GM23338 (cell line): ENCODE measurements around the gene RNF213. TPM values are rescaled to one million over a fixed set of nuclear protein-coding genes. Genes with fewer than 3 reads are reported as not detected.

Experiments
- ATAC-seq: fragments of 200-7000 bp; cut with Tn5 transposase; 3 replicates; pipeline ENCODE4 v1.9.1; 2020
- DNase-seq: peaks from one replicate; pipeline ENCODE4 v3.0.0-alpha.2; 2015; ENCODE audit warnings: low spot score
- H2AFZ ChIP-seq: fragments of 200-600 bp; sonication (generic); 2 replicates; pipeline ENCODE4 v1.8.0; 2016; ENCODE audit warnings: antibody characterized with exemption, mild to moderate bottlenecking, moderate library complexity
- H3F3A ChIP-seq: fragments of 200-600 bp; sonication (generic); replicated peaks from 2 replicates; pipeline ENCODE4 v1.8.0; 2017; ENCODE audit warnings: antibody characterized with exemption, mixed run types, low read depth
- H3K27ac ChIP-seq: fragments of 200-600 bp; sonication (generic); 2 replicates; pipeline ENCODE4 v1.6.1; 2016; ENCODE audit warnings: low read depth
- H3K27me3 ChIP-seq: fragments of 200-600 bp; sonication (generic); 2 replicates; pipeline ENCODE4 v1.8.0; 2016; ENCODE audit warnings: mild to moderate bottlenecking, mixed run types, moderate library complexity; ENCODE audit not compliant: insufficient read depth
- H3K36me3 ChIP-seq: fragments of 200-600 bp; sonication (generic); 2 replicates; pipeline ENCODE4 v1.8.0; 2016; ENCODE audit warnings: mild to moderate bottlenecking; ENCODE audit not compliant: insufficient read depth
- H3K4me1 ChIP-seq: fragments of 200-600 bp; sonication (generic); 2 replicates; pipeline ENCODE4 v1.8.0; 2016; ENCODE audit warnings: mild to moderate bottlenecking, moderate library complexity; ENCODE audit not compliant: insufficient read depth
- H3K4me2 ChIP-seq: fragments of 200-600 bp; sonication (generic); 2 replicates; pipeline ENCODE4 v1.7.1; 2017; ENCODE audit warnings: mixed run types
- H3K4me3 ChIP-seq: fragments of 200-600 bp; sonication (generic); 2 replicates; pipeline ENCODE4 v1.6.1; 2016; ENCODE audit warnings: mixed run types
- H3K79me2 ChIP-seq: fragments of 200-600 bp; sonication (generic); replicated peaks from 2 replicates; pipeline ENCODE4 v1.8.0; 2017; ENCODE audit warnings: mild to moderate bottlenecking; ENCODE audit not compliant: insufficient read depth
- H3K9me2 ChIP-seq: fragments of 200-600 bp; sonication (generic); 2 replicates; pipeline ENCODE4 v1.8.0; 2017; ENCODE audit not compliant: insufficient read depth
- H4K20me1 ChIP-seq: fragments of 200-600 bp; sonication (generic); replicated peaks from 2 replicates; pipeline ENCODE4 v1.8.0; 2017; ENCODE audit warnings: mild to moderate bottlenecking; ENCODE audit not compliant: insufficient read depth
- H3K27ac Mint-ChIP-seq: 2 replicates; pipeline ENCODE4 v1.8.0; 2020; ENCODE audit warnings: inconsistent platforms, mild to moderate bottlenecking, moderate library complexity, mixed read lengths
- H3K27me3 Mint-ChIP-seq: 3 replicates; pipeline ENCODE4 v1.8.0; 2022; ENCODE audit warnings: low read depth, mild to moderate bottlenecking, moderate library complexity, mixed read lengths, inconsistent platforms; ENCODE audit not compliant: insufficient read depth, poor library complexity
- H3K36me3 Mint-ChIP-seq: 3 replicates; pipeline ENCODE4 v1.8.0; 2021; ENCODE audit warnings: low read depth, mild to moderate bottlenecking, inconsistent platforms, moderate library complexity, mixed read lengths
- H3K4me1 Mint-ChIP-seq: 3 replicates; pipeline ENCODE4 v1.8.0; 2020; ENCODE audit warnings: mild to moderate bottlenecking, inconsistent platforms, mixed read lengths
- H3K4me3 Mint-ChIP-seq: 3 replicates; pipeline ENCODE4 v1.8.0; 2021; ENCODE audit warnings: moderate library complexity, mild to moderate bottlenecking, inconsistent platforms, mixed read lengths
- H3K9me3 Mint-ChIP-seq: 3 replicates; pipeline ENCODE4 v1.8.0; 2020; ENCODE audit warnings: moderate library complexity, mild to moderate bottlenecking, inconsistent platforms, mixed read lengths
- CTCF ChIP-seq, 2 experiments: fragments of 200-600 bp in 1 of 2; sonication (generic) in 1 of 2; conservative IDR thresholded peaks; 2 replicates each; pipeline versions ENCODE4 v1.5.1 to v1.6.1; 2016 to 2017; ENCODE audit warnings: antibody characterized with exemption in 2 of 2, low read depth in 2 of 2, mild to moderate bottlenecking in 2 of 2, moderate library complexity in 1 of 2
- ETS1 ChIP-seq: IDR thresholded peaks from 2 replicates; pipeline ENCODE4 v1.6.1; 2016; ENCODE audit warnings: antibody characterized with exemption
- EZH2phosphoT487 ChIP-seq: fragments of 200-600 bp; sonication (generic); IDR thresholded peaks from one replicate; pipeline ENCODE4 v1.8.1; 2018; ENCODE audit warnings: antibody characterized with exemption; ENCODE audit not compliant: unreplicated experiment
- NANOG ChIP-seq: IDR thresholded peaks from 2 replicates; pipeline ENCODE4 v1.6.1; 2016; ENCODE audit warnings: antibody characterized with exemption, borderline replicate concordance
- POLR2AphosphoS5 ChIP-seq: IDR thresholded peaks from 2 replicates; pipeline ENCODE4 v1.6.1; 2016; ENCODE audit warnings: antibody characterized with exemption, low read depth
- ZNF114 ChIP-seq: fragments of 250-450 bp; sonication (Bioruptor Pico); IDR thresholded peaks from 2 replicates; pipeline ENCODE4 v1.5.0; 2020; ENCODE audit warnings: mild to moderate bottlenecking, moderate library complexity
- ZNF462 ChIP-seq: fragments of 250-450 bp; sonication (Bioruptor Pico); IDR thresholded peaks from 2 replicates; pipeline ENCODE4 v1.5.0; 2020; ENCODE audit warnings: mild to moderate bottlenecking, moderate library complexity
- polyA plus RNA-seq: library from polyadenylated mRNA; unstranded; fragments of >200 nt; fragmentation: Nextera tagmentation; extraction: Ambion mirVana; gene quantifications from 2 replicates; pipeline ENCODE4 v1.2.1, GENCODE V29; 2016
- total RNA-seq: library from RNA; depleted of rRNA; stranded (reverse); fragments of >200 nt; shearing (Covaris generic); gene quantifications from 2 replicates; pipeline ENCODE4 v1.2.3, GENCODE V29; 2014
- TF ChIP-seq, protein P1 (sequence below): IDR thresholded peaks from one replicate; pipeline ENCODE4 v1.6.1; 2018; ENCODE audit warnings: antibody characterized with exemption; ENCODE audit not compliant: unreplicated experiment

The RNF213 gene
- total and polyA plus RNA-seq, 2 experiments from 2014 or later = 21.2 to 67.2 TPM

- H3K4me2 ChIP-seq = no peak overlapping the region
- Mint-ChIP-seq H3K27ac (no peak overlapping the region), H3K27me3 (peaks cover 2% of the 10 kb centered on the region), H3K9me3 (peaks cover 5% of the 10 kb centered on the region), H3K4me1 (peaks cover 27% of the 10 kb centered on the region), H3K4me3 (no peak overlapping the region), H3K36me3 (peaks cover 31% of the 10 kb centered on the region)
- no peak for TF ChIP-seq EZH2phosphoT487
- no peak for TF ChIP-seq CTCF (conservative IDR thresholded peaks at IDR 0.05; ENCODE audit: low read depth in 2 of 2)
- no peak for TF ChIP-seq POLR2AphosphoS5
- no peaks in the 10 kb centered on the region for H3F3A ChIP-seq
- H2AFZ ChIP-seq = no peak overlapping the region
- H4K20me1 ChIP-seq = no peaks in the 10 kb centered on the region
- H3K27ac ChIP-seq = no peak overlapping the region
- 0 out of 2 replicates have a peak, but pooled peaks cover 1% of the 10 kb centered on the region for H3K36me3 ChIP-seq
- DNase-seq = no peak
- H3K4me1 ChIP-seq = peaks cover 7% of the 10 kb centered on the region; the same call in 1 of the 2 replicates
- no peak for ATAC-seq
- no peaks in the 10 kb centered on the region for H3K9me2 ChIP-seq
- H3K79me2 ChIP-seq = no peaks in the 10 kb centered on the region; the same call in 1 of the 2 replicates
- H3K27me3 ChIP-seq = no peaks in the 10 kb centered on the region
- H3K4me3 ChIP-seq = no peak overlapping the region
Measured at GRCh38 chr17:80227156-80227555, 33.5 kb upstream of the RNF213 start.

- Histone ChIP-seq H3K79me2 (no peaks in the 10 kb centered on the region; the same call in 1 of the 2 replicates), H3K9me2 (no peaks in the 10 kb centered on the region), H3K36me3 (peaks cover 6% of the 10 kb centered on the region), H4K20me1 (no peaks in the 10 kb centered on the region), H2AFZ (no peak overlapping the region), H3F3A (no peaks in the 10 kb centered on the region; the same call in 1 of the 2 replicates), H3K27ac (no peak overlapping the region), H3K4me1 (peaks cover 7% of the 10 kb centered on the region; the same call in 1 of the 2 replicates), H3K4me2 (no peak overlapping the region), H3K27me3 (no peaks in the 10 kb centered on the region), H3K4me3 (no peak overlapping the region)
- Mint-ChIP-seq H3K4me1 (peaks cover 27% of the 10 kb centered on the region), H3K36me3 (peaks cover 36% of the 10 kb centered on the region), H3K4me3 (no peak overlapping the region), H3K27ac (no peak overlapping the region), H3K27me3 (peaks cover 4% of the 10 kb centered on the region), H3K9me3 (peaks cover 10% of the 10 kb centered on the region)
- DNase-seq (no peak), ATAC-seq (no peak)
- TF ChIP-seq ZNF462 (CRISPR knock-in tag) (no peak), ETS1 (no peak), NANOG (no peak), ZNF114 (no peak), POLR2AphosphoS5 (no peak)
- TF ChIP-seq, protein P1, sequence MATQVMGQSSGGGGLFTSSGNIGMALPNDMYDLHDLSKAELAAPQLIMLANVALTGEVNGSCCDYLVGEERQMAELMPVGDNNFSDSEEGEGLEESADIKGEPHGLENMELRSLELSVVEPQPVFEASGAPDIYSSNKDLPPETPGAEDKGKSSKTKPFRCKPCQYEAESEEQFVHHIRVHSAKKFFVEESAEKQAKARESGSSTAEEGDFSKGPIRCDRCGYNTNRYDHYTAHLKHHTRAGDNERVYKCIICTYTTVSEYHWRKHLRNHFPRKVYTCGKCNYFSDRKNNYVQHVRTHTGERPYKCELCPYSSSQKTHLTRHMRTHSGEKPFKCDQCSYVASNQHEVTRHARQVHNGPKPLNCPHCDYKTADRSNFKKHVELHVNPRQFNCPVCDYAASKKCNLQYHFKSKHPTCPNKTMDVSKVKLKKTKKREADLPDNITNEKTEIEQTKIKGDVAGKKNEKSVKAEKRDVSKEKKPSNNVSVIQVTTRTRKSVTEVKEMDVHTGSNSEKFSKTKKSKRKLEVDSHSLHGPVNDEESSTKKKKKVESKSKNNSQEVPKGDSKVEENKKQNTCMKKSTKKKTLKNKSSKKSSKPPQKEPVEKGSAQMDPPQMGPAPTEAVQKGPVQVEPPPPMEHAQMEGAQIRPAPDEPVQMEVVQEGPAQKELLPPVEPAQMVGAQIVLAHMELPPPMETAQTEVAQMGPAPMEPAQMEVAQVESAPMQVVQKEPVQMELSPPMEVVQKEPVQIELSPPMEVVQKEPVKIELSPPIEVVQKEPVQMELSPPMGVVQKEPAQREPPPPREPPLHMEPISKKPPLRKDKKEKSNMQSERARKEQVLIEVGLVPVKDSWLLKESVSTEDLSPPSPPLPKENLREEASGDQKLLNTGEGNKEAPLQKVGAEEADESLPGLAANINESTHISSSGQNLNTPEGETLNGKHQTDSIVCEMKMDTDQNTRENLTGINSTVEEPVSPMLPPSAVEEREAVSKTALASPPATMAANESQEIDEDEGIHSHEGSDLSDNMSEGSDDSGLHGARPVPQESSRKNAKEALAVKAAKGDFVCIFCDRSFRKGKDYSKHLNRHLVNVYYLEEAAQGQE = no peak
Measured at GRCh38 chr17:80227666-80228065, 33.0 kb upstream of the RNF213 start.
